Measurements from ENCODE around the gene NXPE3. TPM values are rescaled to one million over a fixed set of nuclear protein-coding genes. Genes with fewer than 3 reads are reported as not detected.
A peak's percentile ranks its signal among the peaks of the same experiment; 100 is the strongest.
"Not testable (repeated sequence)": the region's sequence is repeated elsewhere in the genome, so short reads cannot be mapped to it uniquely, and the experiment has no call there.

NXPE3 gene
- total RNA-seq, 2 experiments from 2014 or later = 37.4 to 37.5 TPM

- H3K9me3 Mint-ChIP-seq = no peaks in the 10 kb centered on the region
These were observed 83.6 kb downstream of the NXPE3 start for GRCh38 chr3:101862416-101863165.

DNA sequence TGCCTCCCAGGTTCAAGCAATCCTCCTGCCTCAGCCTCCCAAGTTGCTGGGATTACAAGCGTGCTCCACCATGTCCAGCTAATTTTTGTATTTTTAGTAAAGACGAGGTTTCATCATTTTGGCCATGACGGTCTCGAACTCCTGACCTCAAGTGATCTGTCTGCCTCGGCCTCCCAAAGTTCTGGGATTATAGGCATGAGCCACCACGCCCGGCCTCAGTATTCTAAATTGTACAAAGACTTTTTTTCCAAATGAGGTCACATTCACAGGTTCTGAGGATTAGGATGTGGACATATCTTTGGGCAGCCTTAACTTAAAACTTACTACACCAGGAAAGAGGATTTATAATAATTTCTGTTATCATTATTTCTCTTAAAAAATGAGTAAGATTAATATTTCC lies 85.9 kb downstream of the NXPE3 start:
- H3K9me3 Mint-ChIP-seq; H3K27me3 ChIP-seq (ENCODE audit: control insufficient read depth in 1 of 2, insufficient read depth in 2 of 2, low read length in 2 of 2); H3K4me3 Mint-ChIP-seq; H3K4me3 ChIP-seq (ENCODE audit: low read length); H3K27ac ChIP-seq (ENCODE audit: low read depth in 1 of 2, low read length in 2 of 2); H3K4me1 Mint-ChIP-seq (ENCODE audit: low read depth); ATAC-seq (ENCODE audit: poor library complexity); H3K4me1 ChIP-seq (ENCODE audit: insufficient read depth, low read length); DNase-seq; H3K27me3 Mint-ChIP-seq; POLR2A ChIA-PET; H3K9me3 ChIP-seq (ENCODE audit: control insufficient read depth in 1 of 2, insufficient read depth in 1 of 2, low read length in 2 of 2); H3K27ac Mint-ChIP-seq: not testable (repeated sequence)
- H3K36me3 ChIP-seq (ENCODE audit: insufficient read depth, low read length) = peaks cover 21% of the 10 kb centered on the region
- intact Hi-C loops (cut with DNase I, micrococcal nuclease) = loop anchor here (5.0 kb wide), 2 partner anchors 38 to 72 kb away; no protein-coding TSS in a partner anchor
- H3K36me3 Mint-ChIP-seq (ENCODE audit: low read depth) = peaks cover 24% of the 10 kb centered on the region
- CTCF ChIA-PET = interaction anchor here (1.3 to 1.5 kb wide), 2 partner anchors 8 to 21 kb away, joined by 3 to 4 read pairs; no protein-coding TSS in a partner anchor

More at GRCh38 chr3:101862416-101863165, 83.6 kb downstream of the NXPE3 start:
- Mint-ChIP-seq H3K27me3 (no peaks in the 10 kb centered on the region), H3K27ac (peak overlapping the region; percentile 4), H3K36me3 (ENCODE audit: low read depth) (peaks cover 47% of the 10 kb centered on the region), H3K4me1 (ENCODE audit: low read depth) (peaks cover 18% of the 10 kb centered on the region), H3K4me3 (no peak overlapping the region)
- ATAC-seq (ENCODE audit: poor library complexity) = no peak
- Histone ChIP-seq H3K36me3 (ENCODE audit: insufficient read depth, low read length) (peaks cover 44% of the 10 kb centered on the region), H3K9me3 (ENCODE audit: control insufficient read depth in 1 of 2, insufficient read depth in 1 of 2, low read length in 2 of 2) (no peaks in the 10 kb centered on the region), H3K4me1 (ENCODE audit: insufficient read depth, low read length) (no peaks in the 10 kb centered on the region), H3K27me3 (ENCODE audit: control insufficient read depth in 1 of 2, insufficient read depth in 2 of 2, low read length in 2 of 2) (no peaks in the 10 kb centered on the region), H3K4me3 (ENCODE audit: low read length) (no peak overlapping the region), H3K27ac (ENCODE audit: low read depth in 1 of 2, low read length in 2 of 2) (no peak overlapping the region)
- intact Hi-C loops (cut with DNase I, micrococcal nuclease) = loop anchor here (5.0 kb wide), 2 partner anchors 35 to 75 kb away; no protein-coding TSS in a partner anchor
- TF ChIP-seq, protein P1, sequence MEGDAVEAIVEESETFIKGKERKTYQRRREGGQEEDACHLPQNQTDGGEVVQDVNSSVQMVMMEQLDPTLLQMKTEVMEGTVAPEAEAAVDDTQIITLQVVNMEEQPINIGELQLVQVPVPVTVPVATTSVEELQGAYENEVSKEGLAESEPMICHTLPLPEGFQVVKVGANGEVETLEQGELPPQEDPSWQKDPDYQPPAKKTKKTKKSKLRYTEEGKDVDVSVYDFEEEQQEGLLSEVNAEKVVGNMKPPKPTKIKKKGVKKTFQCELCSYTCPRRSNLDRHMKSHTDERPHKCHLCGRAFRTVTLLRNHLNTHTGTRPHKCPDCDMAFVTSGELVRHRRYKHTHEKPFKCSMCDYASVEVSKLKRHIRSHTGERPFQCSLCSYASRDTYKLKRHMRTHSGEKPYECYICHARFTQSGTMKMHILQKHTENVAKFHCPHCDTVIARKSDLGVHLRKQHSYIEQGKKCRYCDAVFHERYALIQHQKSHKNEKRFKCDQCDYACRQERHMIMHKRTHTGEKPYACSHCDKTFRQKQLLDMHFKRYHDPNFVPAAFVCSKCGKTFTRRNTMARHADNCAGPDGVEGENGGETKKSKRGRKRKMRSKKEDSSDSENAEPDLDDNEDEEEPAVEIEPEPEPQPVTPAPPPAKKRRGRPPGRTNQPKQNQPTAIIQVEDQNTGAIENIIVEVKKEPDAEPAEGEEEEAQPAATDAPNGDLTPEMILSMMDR (IDR thresholded peaks at IDR 0.05) = no peak
- ChIA-PET POLR2A (interaction anchor here (1.6 kb wide), 1 partner anchor 216 kb away, joined by 3 read pairs; no protein-coding TSS in a partner anchor), CTCF (no interaction called here)
- no peak for DNase-seq

GRCh38 chr3:101865751-101866509 lies 86.9 kb downstream of the NXPE3 start:
- TF ChIP-seq, protein P1 (IDR thresholded peaks at IDR 0.05) = no peak
- ATAC-seq (ENCODE audit: poor library complexity) (no peak), DNase-seq (no peak)
- no peak overlapping the region for H3K27ac Mint-ChIP-seq
- peaks cover 4% of the 10 kb centered on the region for H3K4me1 Mint-ChIP-seq (ENCODE audit: low read depth)
- POLR2A ChIA-PET = no interaction called here
- intact Hi-C loops (cut with DNase I, micrococcal nuclease) = no loop called here
- H3K27me3 ChIP-seq (ENCODE audit: control insufficient read depth in 1 of 2, insufficient read depth in 2 of 2, low read length in 2 of 2) = no peaks in the 10 kb centered on the region
- CTCF ChIA-PET = interaction anchor here (1.3 to 1.5 kb wide), 2 partner anchors 9 to 22 kb away, joined by 3 to 4 read pairs; no protein-coding TSS in a partner anchor
- no peaks in the 10 kb centered on the region for H3K9me3 Mint-ChIP-seq
- no peaks in the 10 kb centered on the region for H3K27me3 Mint-ChIP-seq
- H3K4me1 ChIP-seq (ENCODE audit: insufficient read depth, low read length) = no peaks in the 10 kb centered on the region
- H3K36me3 Mint-ChIP-seq (ENCODE audit: low read depth) = peaks cover 15% of the 10 kb centered on the region
- no peak overlapping the region for H3K4me3 Mint-ChIP-seq
- H3K36me3 ChIP-seq (ENCODE audit: insufficient read depth, low read length) = peaks cover 12% of the 10 kb centered on the region
- H3K27ac ChIP-seq (ENCODE audit: low read depth in 1 of 2, low read length in 2 of 2) = no peak overlapping the region
- H3K4me3 ChIP-seq (ENCODE audit: low read length) = no peak overlapping the region
- no peaks in the 10 kb centered on the region for H3K9me3 ChIP-seq (ENCODE audit: control insufficient read depth in 1 of 2, insufficient read depth in 1 of 2, low read length in 2 of 2)
